ENCODE results near the gene TAS2R1. TPM values are rescaled to one million over a fixed set of nuclear protein-coding genes. Genes with fewer than 3 reads are reported as not detected.

Gene TAS2R1
- total RNA-seq, 1 experiment from 2014 or later = not detected

- ATAC-seq (no peak), DNase-seq (ENCODE audit: low spot score) (no peak)
- Mint-ChIP-seq H3K27me3 (ENCODE audit: low read depth) (no peaks in the 10 kb centered on the region), H3K4me3 (no peak overlapping the region), H3K27ac (no peak overlapping the region), H3K4me1 (peaks cover 5% of the 10 kb centered on the region), H3K9me3 (no peaks in the 10 kb centered on the region), H3K36me3 (no peaks in the 10 kb centered on the region)
- POLR2A ChIA-PET = no interaction called here
- no peak for TF ChIP-seq NR2C2 (CRISPR knock-in tag; IDR thresholded peaks at IDR 0.05)
- no peak for TF ChIP-seq ZNF138 (CRISPR knock-in tag; conservative IDR thresholded peaks at IDR 0.05)
- no peak for TF ChIP-seq ZNF232 (CRISPR knock-in tag; IDR thresholded peaks at IDR 0.05)
- no peak for TF ChIP-seq AFF4 (CRISPR knock-in tag; IDR thresholded peaks at IDR 0.05; ENCODE audit: borderline replicate concordance)
- TF ChIP-seq GABPB1 (CRISPR knock-in tag; IDR thresholded peaks at IDR 0.05) = no peak
- TF ChIP-seq SOX15 (CRISPR knock-in tag; IDR thresholded peaks at IDR 0.05) = no peak
- no peak for TF ChIP-seq ZNF317 (CRISPR knock-in tag; IDR thresholded peaks at IDR 0.05; ENCODE audit: borderline replicate concordance, low read depth)
- no peak for TF ChIP-seq ZNF396 (CRISPR knock-in tag; IDR thresholded peaks at IDR 0.05; ENCODE audit: borderline replicate concordance)
- CTCF ChIA-PET = interaction anchor here (1.2 to 1.3 kb wide), 2 partner anchors 76 to 116 kb away, joined by 3 read pairs; no protein-coding TSS in a partner anchor
These were observed 7.2 kb downstream of the TAS2R1 start for GRCh38 chr5:9622971-9623421.

DNA sequence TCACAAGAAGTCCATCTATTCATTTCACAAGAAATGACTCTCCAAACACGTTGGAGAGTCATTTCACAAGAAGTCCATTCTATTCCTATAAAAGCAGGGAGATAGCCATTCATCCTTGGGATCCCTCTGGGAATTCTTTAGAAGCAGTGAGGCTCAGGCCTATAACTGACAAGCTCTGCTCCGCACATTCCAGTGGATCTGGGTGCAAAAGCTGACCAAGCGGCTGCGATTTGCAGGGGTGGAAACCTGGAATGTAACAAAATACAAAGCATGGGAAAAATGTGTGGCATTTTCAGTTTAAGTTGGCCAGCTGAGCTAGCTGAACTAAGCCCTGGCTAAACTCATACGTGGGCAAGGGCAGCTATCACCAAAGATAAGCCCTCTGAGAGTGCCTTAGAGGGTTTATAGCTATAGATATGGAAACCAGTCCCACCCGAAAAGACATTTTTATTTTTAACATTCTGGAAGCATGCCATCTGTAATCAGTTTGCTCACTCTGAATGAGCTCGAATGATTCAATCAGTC, 8.7 kb downstream of the TAS2R1 start:
- ChIA-PET CTCF (no interaction called here), POLR2A (no interaction called here)
- DNase-seq (ENCODE audit: low spot score) = no peak
- Mint-ChIP-seq H3K27me3 (ENCODE audit: low read depth) (no peaks in the 10 kb centered on the region), H3K4me1 (peaks cover 5% of the 10 kb centered on the region), H3K36me3 (no peaks in the 10 kb centered on the region), H3K4me3 (no peak overlapping the region), H3K9me3 (no peaks in the 10 kb centered on the region), H3K27ac (no peak overlapping the region)
- no peak for ATAC-seq
- TF ChIP-seq ZNF396 (CRISPR knock-in tag; IDR thresholded peaks at IDR 0.05; ENCODE audit: borderline replicate concordance) = no peak
- no peak for TF ChIP-seq ZNF532 (CRISPR knock-in tag; IDR thresholded peaks at IDR 0.05; ENCODE audit: borderline replicate concordance)
- TF ChIP-seq MYBL2 (CRISPR knock-in tag; IDR thresholded peaks at IDR 0.05) = no peak
- no peak for TF ChIP-seq USF2 (CRISPR knock-in tag; IDR thresholded peaks at IDR 0.05)
- no peak for TF ChIP-seq MAX (CRISPR knock-in tag; IDR thresholded peaks at IDR 0.05)
- no peak for TF ChIP-seq SMAD4 (CRISPR knock-in tag; IDR thresholded peaks at IDR 0.05)
- TF ChIP-seq, protein P1, sequence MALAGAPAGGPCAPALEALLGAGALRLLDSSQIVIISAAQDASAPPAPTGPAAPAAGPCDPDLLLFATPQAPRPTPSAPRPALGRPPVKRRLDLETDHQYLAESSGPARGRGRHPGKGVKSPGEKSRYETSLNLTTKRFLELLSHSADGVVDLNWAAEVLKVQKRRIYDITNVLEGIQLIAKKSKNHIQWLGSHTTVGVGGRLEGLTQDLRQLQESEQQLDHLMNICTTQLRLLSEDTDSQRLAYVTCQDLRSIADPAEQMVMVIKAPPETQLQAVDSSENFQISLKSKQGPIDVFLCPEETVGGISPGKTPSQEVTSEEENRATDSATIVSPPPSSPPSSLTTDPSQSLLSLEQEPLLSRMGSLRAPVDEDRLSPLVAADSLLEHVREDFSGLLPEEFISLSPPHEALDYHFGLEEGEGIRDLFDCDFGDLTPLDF (CRISPR knock-in tag; IDR thresholded peaks at IDR 0.05) = no peak
- TF ChIP-seq NFE2L1 (CRISPR knock-in tag; IDR thresholded peaks at IDR 0.05) = no peak
- no peak for TF ChIP-seq ERG (CRISPR knock-in tag; IDR thresholded peaks at IDR 0.05)
